ENCODE results near the gene THSD4.

DNA sequence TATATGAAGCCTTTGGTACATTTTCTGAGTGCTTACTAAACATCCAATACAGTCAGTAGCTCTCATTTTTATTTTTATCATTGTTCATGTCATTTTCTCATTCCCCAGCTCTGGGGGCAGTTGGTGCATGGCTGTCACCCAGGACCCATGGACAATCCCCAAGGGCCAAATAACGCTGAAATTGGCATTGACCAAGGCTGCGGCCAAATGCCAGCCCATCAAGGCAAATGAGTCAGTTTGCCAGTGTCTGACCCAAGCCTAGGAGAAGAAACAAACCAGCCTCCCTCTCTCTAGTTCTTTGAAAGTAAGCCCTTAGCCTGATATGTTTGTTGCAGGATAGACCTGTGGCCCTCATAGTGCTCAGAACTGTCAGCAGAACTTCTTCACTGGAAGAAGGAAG is 219.2 kb downstream of the THSD4 start:
- TF ChIP-seq, protein P1, sequence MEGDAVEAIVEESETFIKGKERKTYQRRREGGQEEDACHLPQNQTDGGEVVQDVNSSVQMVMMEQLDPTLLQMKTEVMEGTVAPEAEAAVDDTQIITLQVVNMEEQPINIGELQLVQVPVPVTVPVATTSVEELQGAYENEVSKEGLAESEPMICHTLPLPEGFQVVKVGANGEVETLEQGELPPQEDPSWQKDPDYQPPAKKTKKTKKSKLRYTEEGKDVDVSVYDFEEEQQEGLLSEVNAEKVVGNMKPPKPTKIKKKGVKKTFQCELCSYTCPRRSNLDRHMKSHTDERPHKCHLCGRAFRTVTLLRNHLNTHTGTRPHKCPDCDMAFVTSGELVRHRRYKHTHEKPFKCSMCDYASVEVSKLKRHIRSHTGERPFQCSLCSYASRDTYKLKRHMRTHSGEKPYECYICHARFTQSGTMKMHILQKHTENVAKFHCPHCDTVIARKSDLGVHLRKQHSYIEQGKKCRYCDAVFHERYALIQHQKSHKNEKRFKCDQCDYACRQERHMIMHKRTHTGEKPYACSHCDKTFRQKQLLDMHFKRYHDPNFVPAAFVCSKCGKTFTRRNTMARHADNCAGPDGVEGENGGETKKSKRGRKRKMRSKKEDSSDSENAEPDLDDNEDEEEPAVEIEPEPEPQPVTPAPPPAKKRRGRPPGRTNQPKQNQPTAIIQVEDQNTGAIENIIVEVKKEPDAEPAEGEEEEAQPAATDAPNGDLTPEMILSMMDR (IDR thresholded peaks at IDR 0.05): no peak
- no peak for TF ChIP-seq POLR2A (IDR thresholded peaks at IDR 0.05)
